Choroid plexus epithelial cell (primary cell): Measurements from ENCODE around the gene SDF4.

ENCODE experiments used
- DNase-seq: peaks from one replicate; pipeline ENCODE4 v3.0.0-alpha.2; 2010; ENCODE audit warnings: low read depth
- H3K4me3 ChIP-seq: 2 replicates; pipeline ENCODE4 v1.5.1; 2011; ENCODE audit warnings: low read depth, mild to moderate bottlenecking, control low read depth, low read length, moderate library complexity
- CTCF ChIP-seq: conservative IDR thresholded peaks from 2 replicates; pipeline ENCODE4 v1.5.1; 2011; ENCODE audit warnings: low read depth, mild to moderate bottlenecking, control low read depth, inconsistent platforms, low read length, moderate library complexity

SDF4 gene

GRCh38 chr1:1274299-1274930 is 42.6 kb upstream of the SDF4 start:
- peak overlapping the region; percentile 83 for H3K4me3 ChIP-seq
- no peak for DNase-seq
- TF ChIP-seq CTCF: no peak

- no peak for TF ChIP-seq CTCF
- peak within 1 kb of the TSS; percentile 83 for H3K4me3 ChIP-seq
- peak; percentile 95 for DNase-seq
Measured at GRCh38 chr1:1273512-1274298, 41.9 kb upstream of the SDF4 start, which contains the start of gene UBE2J2. Gene UBE2J2, minus strand, starts transcription at chr1:1273854. Its CDS starts 5,862 bp downstream, at chr1:1267992.

- peak overlapping the region; percentile 83 for H3K4me3 ChIP-seq
- no peak for DNase-seq
- no peak for TF ChIP-seq CTCF
Measured at GRCh38 chr1:1273209-1273511, 41.4 kb upstream of the SDF4 start.

- TF ChIP-seq CTCF: no peak
Measured at GRCh38 chr1:1272341-1273208, 40.8 kb upstream of the SDF4 start.

GRCh38 chr1:1270813-1271212 is 39.0 kb upstream of the SDF4 start:
- no peak overlapping the region for H3K4me3 ChIP-seq
- TF ChIP-seq CTCF: no peak
- no peak for DNase-seq

More at GRCh38 chr1:1272341-1273208, 40.8 kb upstream of the SDF4 start:
- H3K4me3 ChIP-seq: peak overlapping the region; percentile 83
- DNase-seq: no peak

GRCh38 chr1:1268284-1268682 is 36.5 kb upstream of the SDF4 start:
- no peak for TF ChIP-seq CTCF
- no peak for DNase-seq

More at GRCh38 chr1:1268284-1268682, 36.5 kb upstream of the SDF4 start:
- no peak overlapping the region for H3K4me3 ChIP-seq
